Stimulated activated CD4-positive, alpha-beta T cell treated with anti-CD3 and anti-CD28 coated beads, Interleukin-1b, Interleukin-23, amount 100 ng/mL, for 24 hours (primary cell): ENCODE results near the gene SRSF3.
"Not testable (repeated sequence)": the region's sequence is repeated elsewhere in the genome, so short reads cannot be mapped to it uniquely, and the experiment has no call there.

Experiments used
- DNase-seq, 4 experiments: peaks; one replicate each; pipeline ENCODE4 v3.0.0-alpha.2; 2020; ENCODE audit warnings: low read depth in 4 of 4, low spot score in 1 of 4

SRSF3 gene

GRCh38 chr6:36643977-36644376, 49.8 kb downstream of the SRSF3 start:
- no peak for DNase-seq

- no peak for DNase-seq
Measured at GRCh38 chr6:36649086-36649485, 54.9 kb downstream of the SRSF3 start.

GRCh38 chr6:36649701-36650484, 55.7 kb downstream of the SRSF3 start:
- DNase-seq, result no peak

GRCh38 chr6:36650848-36651478, 56.8 kb downstream of the SRSF3 start:
- no peak for DNase-seq

- DNase-seq, result no peak
Measured at GRCh38 chr6:36651659-36652379, 57.7 kb downstream of the SRSF3 start.

- not testable (repeated sequence) for DNase-seq
Measured at GRCh38 chr6:36654469-36654868, 60.3 kb downstream of the SRSF3 start.
